Mesothelial cell of epicardium (in vitro differentiated cells): ENCODE data around the gene RNLS. TPM values are rescaled to one million over a fixed set of nuclear protein-coding genes. Genes with fewer than 3 reads are reported as not detected.
"Not testable (repeated sequence)": the region's sequence is repeated elsewhere in the genome, so short reads cannot be mapped to it uniquely, and the experiment has no call there.

Experiments used
- DNase-seq, 2 experiments: peaks; one replicate each; pipeline ENCODE4 v3.0.0; 2021; ENCODE audit warnings: low spot score in 2 of 2; ENCODE audit not compliant: unreplicated experiment in 2 of 2
- H3K27ac Mint-ChIP-seq: 2 replicates; pipeline ENCODE4 v1.8.0; 2021; ENCODE audit warnings: mixed read lengths
- H3K27me3 Mint-ChIP-seq: 2 replicates; pipeline ENCODE4 v1.8.0; 2021; ENCODE audit warnings: low read depth, mixed read lengths
- H3K36me3 Mint-ChIP-seq: 2 replicates; pipeline ENCODE4 v1.8.0; 2021; ENCODE audit warnings: mixed read lengths
- H3K4me1 Mint-ChIP-seq: 2 replicates; pipeline ENCODE4 v1.8.0; 2021; ENCODE audit warnings: mixed read lengths
- H3K4me3 Mint-ChIP-seq: 2 replicates; pipeline ENCODE4 v1.8.0; 2021; ENCODE audit warnings: mild to moderate bottlenecking, moderate library complexity, mixed read lengths
- H3K9me3 Mint-ChIP-seq: 2 replicates; pipeline ENCODE4 v1.8.0; 2021; ENCODE audit warnings: mixed read lengths
- total RNA-seq: library from RNA; stranded (reverse); gene quantifications from 3 replicates; pipeline ENCODE4 v1.2.1, GENCODE V29; 2021
- TF ChIP-seq, protein P1 (sequence below): fragments of 200-600 bp; sonication (generic); IDR thresholded peaks from one replicate; pipeline ENCODE4 v1.5.0; 2021; ENCODE audit warnings: antibody characterized with exemption; ENCODE audit not compliant: unreplicated experiment

Gene RNLS
- total RNA-seq, 1 donor from 2014 or later: 9.4 TPM

DNA sequence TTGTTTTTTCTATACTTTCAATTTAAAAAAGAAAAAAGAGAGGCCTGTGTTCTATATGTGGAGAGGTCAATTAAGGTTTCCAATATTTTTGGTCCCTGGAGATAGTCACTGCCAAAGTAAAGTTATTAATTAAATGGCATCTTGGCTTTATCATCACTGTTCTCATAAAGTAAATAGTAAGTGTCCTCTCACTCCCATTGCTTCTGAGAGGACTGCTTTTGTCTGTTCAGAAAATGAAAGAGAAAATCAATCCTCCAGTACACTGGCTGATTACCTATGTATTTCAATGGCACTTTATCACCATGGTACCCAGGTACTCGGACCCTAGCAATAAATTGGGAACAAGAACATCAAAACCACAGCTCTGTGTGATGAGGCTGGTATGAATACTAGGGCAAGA lies 94.0 kb downstream of the RNLS start:
- Mint-ChIP-seq H3K27ac (no peak overlapping the region), H3K9me3 (peaks cover 5% of the 10 kb centered on the region), H3K36me3 (peaks cover 3% of the 10 kb centered on the region), H3K4me3 (no peak overlapping the region), H3K27me3 (no peaks in the 10 kb centered on the region), H3K4me1 (peaks cover 34% of the 10 kb centered on the region)
- TF ChIP-seq, protein P1, sequence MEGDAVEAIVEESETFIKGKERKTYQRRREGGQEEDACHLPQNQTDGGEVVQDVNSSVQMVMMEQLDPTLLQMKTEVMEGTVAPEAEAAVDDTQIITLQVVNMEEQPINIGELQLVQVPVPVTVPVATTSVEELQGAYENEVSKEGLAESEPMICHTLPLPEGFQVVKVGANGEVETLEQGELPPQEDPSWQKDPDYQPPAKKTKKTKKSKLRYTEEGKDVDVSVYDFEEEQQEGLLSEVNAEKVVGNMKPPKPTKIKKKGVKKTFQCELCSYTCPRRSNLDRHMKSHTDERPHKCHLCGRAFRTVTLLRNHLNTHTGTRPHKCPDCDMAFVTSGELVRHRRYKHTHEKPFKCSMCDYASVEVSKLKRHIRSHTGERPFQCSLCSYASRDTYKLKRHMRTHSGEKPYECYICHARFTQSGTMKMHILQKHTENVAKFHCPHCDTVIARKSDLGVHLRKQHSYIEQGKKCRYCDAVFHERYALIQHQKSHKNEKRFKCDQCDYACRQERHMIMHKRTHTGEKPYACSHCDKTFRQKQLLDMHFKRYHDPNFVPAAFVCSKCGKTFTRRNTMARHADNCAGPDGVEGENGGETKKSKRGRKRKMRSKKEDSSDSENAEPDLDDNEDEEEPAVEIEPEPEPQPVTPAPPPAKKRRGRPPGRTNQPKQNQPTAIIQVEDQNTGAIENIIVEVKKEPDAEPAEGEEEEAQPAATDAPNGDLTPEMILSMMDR: no peak
- DNase-seq: no peak

DNA sequence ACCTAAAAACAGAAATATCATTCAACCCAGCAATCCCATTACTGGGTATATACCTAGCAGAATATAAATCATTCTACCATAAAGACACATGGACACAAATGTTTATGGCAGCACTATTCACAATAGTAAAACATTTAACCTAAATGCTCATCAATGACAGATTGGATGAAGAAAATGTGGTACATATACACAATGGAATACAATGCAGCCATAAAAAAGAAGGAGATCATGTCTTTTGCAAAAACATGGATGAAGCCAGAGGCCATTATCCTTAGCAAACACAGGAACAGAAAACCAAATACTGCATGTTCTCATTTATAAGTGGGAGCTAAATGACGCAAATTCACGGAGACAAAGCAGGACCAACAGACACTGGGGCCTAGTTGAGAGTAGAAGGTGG lies 96.3 kb downstream of the RNLS start:
- not testable (repeated sequence) for H3K36me3 Mint-ChIP-seq, H3K27ac Mint-ChIP-seq, H3K4me3 Mint-ChIP-seq, H3K27me3 Mint-ChIP-seq, DNase-seq
- H3K9me3 Mint-ChIP-seq: peaks cover 10% of the 10 kb centered on the region
- peaks cover 25% of the 10 kb centered on the region for H3K4me1 Mint-ChIP-seq

DNA sequence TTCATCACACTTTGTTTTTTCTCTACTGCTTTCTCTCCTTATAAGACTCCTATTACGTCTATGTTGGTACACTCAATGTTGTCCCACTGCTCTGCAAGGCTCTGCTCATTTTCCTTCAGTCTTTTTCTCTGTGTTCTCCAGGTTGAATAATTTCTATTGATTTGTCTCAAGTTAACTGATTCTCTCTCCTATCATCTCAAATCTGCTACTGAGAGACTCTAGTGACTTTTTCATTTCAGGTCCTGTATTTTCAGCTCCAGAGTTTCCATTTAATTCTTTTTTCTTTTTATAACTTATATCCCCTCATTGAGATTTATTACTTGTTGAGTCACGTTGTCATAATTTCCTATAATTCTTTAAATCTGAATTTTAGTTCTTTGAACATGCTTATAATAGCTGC lies 100.9 kb downstream of the RNLS start:
- H3K36me3 Mint-ChIP-seq: peaks cover 3% of the 10 kb centered on the region
- TF ChIP-seq, protein P1: no peak
- H3K4me3 Mint-ChIP-seq: no peak overlapping the region
- no peaks in the 10 kb centered on the region for H3K27me3 Mint-ChIP-seq
- H3K27ac Mint-ChIP-seq: no peak overlapping the region
- DNase-seq: no peak
- no peaks in the 10 kb centered on the region for H3K4me1 Mint-ChIP-seq
- peaks cover 13% of the 10 kb centered on the region for H3K9me3 Mint-ChIP-seq

DNA sequence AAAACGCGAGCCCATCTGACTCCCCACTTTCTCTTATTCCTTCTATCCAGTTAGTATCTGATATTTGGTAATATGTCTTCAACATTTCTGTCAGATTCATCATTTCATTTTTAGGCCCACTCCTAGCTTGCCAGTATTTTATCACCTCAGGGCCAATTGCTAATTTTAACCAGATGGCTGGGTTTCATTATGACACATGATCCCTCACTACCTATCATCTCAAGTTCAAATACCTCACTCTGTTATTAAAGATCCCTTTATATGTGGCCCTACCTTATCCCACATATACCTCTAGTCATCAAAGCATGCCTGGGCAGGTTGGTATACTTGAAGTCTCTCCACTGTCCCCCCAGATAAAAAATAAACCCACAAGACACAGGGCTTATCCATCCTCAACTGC lies 104.9 kb downstream of the RNLS start:
- Mint-ChIP-seq H3K4me3 (no peak overlapping the region), H3K9me3 (peaks cover 8% of the 10 kb centered on the region), H3K36me3 (peaks cover 3% of the 10 kb centered on the region), H3K4me1 (peaks cover 9% of the 10 kb centered on the region), H3K27ac (no peak overlapping the region), H3K27me3 (no peaks in the 10 kb centered on the region)
- TF ChIP-seq, protein P1: no peak
- no peak for DNase-seq

DNA sequence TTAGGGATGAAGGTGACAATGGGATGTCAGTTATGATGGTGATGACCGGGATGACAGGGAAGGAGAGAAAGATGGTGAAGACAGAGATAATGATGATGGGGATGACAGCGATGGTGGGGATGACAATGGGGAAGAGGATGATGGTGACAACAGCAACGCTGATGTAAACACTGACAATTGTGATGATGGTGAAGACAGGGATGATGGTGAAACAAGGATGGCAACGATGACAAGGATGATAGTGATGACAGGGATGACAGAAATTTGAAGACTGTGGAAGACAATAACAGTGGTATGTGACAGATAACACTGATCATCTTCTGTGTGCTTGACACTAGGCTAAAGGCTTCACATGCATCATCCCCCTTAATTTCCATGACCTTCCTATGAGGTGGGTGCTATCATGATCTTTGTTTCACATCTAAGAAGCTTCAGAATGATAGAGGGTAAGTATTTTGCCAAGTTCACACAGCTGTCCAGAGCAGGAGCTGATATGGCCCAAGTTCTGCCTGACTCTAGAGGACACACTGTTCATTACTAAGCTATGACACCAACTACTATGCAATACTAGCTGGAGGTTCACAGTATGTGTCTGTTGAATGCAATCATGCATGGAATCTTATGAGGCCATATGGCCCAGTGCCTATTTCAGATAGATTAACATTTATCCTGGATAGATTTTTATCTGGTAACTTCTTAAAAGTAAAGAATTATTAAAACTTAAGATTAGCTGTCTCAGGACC lies 105.6 kb downstream of the RNLS start:
- DNase-seq: no peak

More for the DNA sequence above, 105.6 kb downstream of the RNLS start:
- no peak overlapping the region for H3K27ac Mint-ChIP-seq
- H3K9me3 Mint-ChIP-seq: peaks cover 8% of the 10 kb centered on the region
- TF ChIP-seq, protein P1: no peak
- H3K27me3 Mint-ChIP-seq: no peaks in the 10 kb centered on the region
- H3K36me3 Mint-ChIP-seq: peaks cover 3% of the 10 kb centered on the region
- H3K4me1 Mint-ChIP-seq: peaks cover 9% of the 10 kb centered on the region
- H3K4me3 Mint-ChIP-seq: no peak overlapping the region
